GM23248 (cell line): ENCODE measurements around the gene SHE. TPM values are rescaled to one million over a fixed set of nuclear protein-coding genes. Genes with fewer than 3 reads are reported as not detected.

Source experiments
- DNase-seq: peaks from one replicate; pipeline ENCODE4 v3.0.0-alpha.2; 2015
- H2AFZ ChIP-seq: fragments of 200-600 bp; sonication (generic); 2 replicates; pipeline ENCODE4 v1.6.1; 2016; ENCODE audit warnings: antibody characterized with exemption
- H3F3A ChIP-seq: fragments of 200-600 bp; sonication (generic); 2 replicates; pipeline ENCODE4 v1.6.1; 2016; ENCODE audit warnings: mild to moderate bottlenecking, antibody characterized with exemption, mixed run types; ENCODE audit not compliant: insufficient read depth
- H3K27ac ChIP-seq: fragments of 200-600 bp; sonication (generic); 2 replicates; pipeline ENCODE4 v1.5.1; 2016; ENCODE audit warnings: mild to moderate bottlenecking
- H3K27me3 ChIP-seq: fragments of 200-600 bp; sonication (generic); replicated peaks from 2 replicates; pipeline ENCODE4 v1.6.1; 2016; ENCODE audit warnings: mild to moderate bottlenecking; ENCODE audit not compliant: insufficient read depth
- H3K36me3 ChIP-seq: fragments of 200-600 bp; sonication (generic); 2 replicates; pipeline ENCODE4 v1.6.1; 2016; ENCODE audit warnings: low read depth, mild to moderate bottlenecking
- H3K4me1 ChIP-seq: fragments of 200-600 bp; sonication (generic); 2 replicates; pipeline ENCODE4 v1.6.1; 2016; ENCODE audit warnings: mild to moderate bottlenecking; ENCODE audit not compliant: insufficient read depth
- H3K4me2 ChIP-seq: fragments of 200-600 bp; sonication (generic); one replicate; pipeline ENCODE4 v1.6.1; 2016; ENCODE audit warnings: mild to moderate bottlenecking; ENCODE audit not compliant: unreplicated experiment
- H3K4me3 ChIP-seq: fragments of 200-600 bp; sonication (generic); 2 replicates; pipeline ENCODE4 v1.5.1; 2016; ENCODE audit warnings: mild to moderate bottlenecking
- H3K79me2 ChIP-seq: fragments of 200-600 bp; sonication (generic); 2 replicates; pipeline ENCODE4 v1.6.1; 2016; ENCODE audit warnings: mild to moderate bottlenecking; ENCODE audit not compliant: insufficient read depth
- H3K9ac ChIP-seq: fragments of 200-600 bp; sonication (generic); 2 replicates; pipeline ENCODE4 v1.6.1; 2016; ENCODE audit warnings: mild to moderate bottlenecking
- H3K9me2 ChIP-seq: fragments of 200-600 bp; sonication (generic); 2 replicates; pipeline ENCODE4 v1.6.1; 2016; ENCODE audit warnings: mixed run types, mild to moderate bottlenecking, moderate library complexity; ENCODE audit not compliant: insufficient read depth
- H3K9me3 ChIP-seq: fragments of 200-600 bp; sonication (generic); one replicate; pipeline ENCODE4 v1.6.1; 2017; ENCODE audit warnings: low read depth
- H4K20me1 ChIP-seq: fragments of 200-600 bp; sonication (generic); 2 replicates; pipeline ENCODE4 v1.6.0; 2016; ENCODE audit not compliant: insufficient read depth
- EZH2 ChIP-seq: fragments of 200-600 bp; sonication (generic); IDR thresholded peaks from 2 replicates; pipeline ENCODE4 v1.6.1; 2018; ENCODE audit warnings: antibody characterized with exemption, mild to moderate bottlenecking; ENCODE audit not compliant: insufficient read depth, poor library complexity, severe bottlenecking
- EZH2phosphoT487 ChIP-seq: fragments of 200-600 bp; sonication (generic); IDR thresholded peaks from 2 replicates; pipeline ENCODE4 v1.6.1; 2018; ENCODE audit warnings: antibody characterized with exemption, moderate library complexity, mild to moderate bottlenecking, low read depth; ENCODE audit not compliant: insufficient read depth
- WGBS, 2 experiments: methylation state at CpG; one replicate each; pipeline ENCODE4 v1.1.6; 2015 to 2017; ENCODE audit warnings: low lambda C conversion rate in 2 of 2, low coverage in 1 of 2; ENCODE audit errors: missing lambda C conversion rate in 2 of 2; 5-methylcytosine and 5-hydroxymethylcytosine counted together
- in situ Hi-C: fragments of 300-500 bp; cut with MboI; formaldehyde crosslinking; loops from 2 replicates; pipeline ENCODE4 v1.15.0; 2020
- polyA plus RNA-seq: library from polyadenylated mRNA; unstranded; fragments of >200 nt; fragmentation: Nextera tagmentation; extraction: Ambion mirVana; gene quantifications from 2 replicates; pipeline ENCODE4 v1.2.1, GENCODE V29; 2016
- total RNA-seq: library from RNA; depleted of rRNA; stranded (reverse); fragments of >200 nt; shearing (Covaris generic); gene quantifications from 2 replicates; pipeline ENCODE4 v1.2.3, GENCODE V29; 2014; rRNA removed

SHE gene
- total and polyA plus RNA-seq, 2 experiments from 2014 or later, result 0.03 TPM; not detected in 1

GRCh38 chr1:154429841-154430611 is 72.2 kb downstream of the SHE start:
- Histone ChIP-seq H4K20me1 (no peaks in the 10 kb centered on the region), H3K36me3 (no peaks in the 10 kb centered on the region), H3K27ac (no peak overlapping the region), H3F3A (peaks cover 27% of the 10 kb centered on the region), H2AFZ (no peak overlapping the region), H3K4me2 (no peak overlapping the region), H3K4me1 (peaks cover 27% of the 10 kb centered on the region), H3K9ac (no peak overlapping the region), H3K27me3 (no peaks in the 10 kb centered on the region), H3K9me2 (no peaks in the 10 kb centered on the region), H3K79me2 (0 out of 2 replicates have a peak, but pooled peaks cover 4% of the 10 kb centered on the region), H3K9me3 (no peaks in the 10 kb centered on the region), H3K4me3 (no peak overlapping the region)
- WGBS, 2 experiments, result 82 to 84% methylated on average over 14 to 17 of the region's 17 CpGs
- TF ChIP-seq EZH2 (no peak), EZH2phosphoT487 (no peak)
- no peak for DNase-seq
- in situ Hi-C loops, result no loop called here

Other genes starting within 250 kb of the SHE start
- 142 and 169 TPM in 2 replicates for gene HAX1, start 229.8 kb downstream of the SHE start, total RNA-seq
- gene HAX1, start 229.8 kb downstream of the SHE start, polyA plus RNA-seq, result 172 and 178 TPM in 2 replicates
- not detected in 2 replicates for gene AQP10, start 181.3 kb downstream of the SHE start, total RNA-seq
- not detected in 2 replicates for gene AQP10, start 181.3 kb downstream of the SHE start, polyA plus RNA-seq
- 200 and 203 TPM in 2 replicates for gene ATP8B2, start 176.9 kb downstream of the SHE start, total RNA-seq
- gene ATP8B2, start 176.9 kb downstream of the SHE start, polyA plus RNA-seq, result 17.6 and 20.1 TPM in 2 replicates
- 3.9 and 8.8 TPM in 2 replicates for gene IL6R, start 97.1 kb downstream of the SHE start, total RNA-seq
- 1.3 and 2.1 TPM in 2 replicates for gene IL6R, start 97.1 kb downstream of the SHE start, polyA plus RNA-seq
- gene TDRD10, start 193 bp downstream of the SHE start, total RNA-seq, result not detected in 2 replicates
- gene TDRD10, start 193 bp downstream of the SHE start, polyA plus RNA-seq, result not detected in 2 replicates
- 31.9 and 37.9 TPM in 2 replicates for gene UBE2Q1, start 56.2 kb upstream of the SHE start, total RNA-seq
- 5.7 and 7.8 TPM in 2 replicates for gene UBE2Q1, start 56.2 kb upstream of the SHE start, polyA plus RNA-seq
- not detected in 2 replicates for gene CHRNB2, start 65.4 kb upstream of the SHE start, total RNA-seq
- not detected in 2 replicates for gene CHRNB2, start 65.4 kb upstream of the SHE start, polyA plus RNA-seq
- 71.3 and 84.6 TPM in 2 replicates for gene ADAR, start 105.8 kb upstream of the SHE start, total RNA-seq
- gene ADAR, start 105.8 kb upstream of the SHE start, polyA plus RNA-seq, result 61.2 and 61.3 TPM in 2 replicates